GM21619 (cell line): ENCODE data around the gene CTXN3.

Source experiments
- ATAC-seq: cut with Tn5 transposase; IDR thresholded peaks from one replicate; pipeline ENCODE4 v1.9.1; 2021; ENCODE audit not compliant: unreplicated experiment

CTXN3 gene

GRCh38 chr5:127697894-127698600, 49.2 kb downstream of the CTXN3 start:
- ATAC-seq: no peak

GRCh38 chr5:127699416-127699815, 50.5 kb downstream of the CTXN3 start:
- ATAC-seq: no peak

- no peak for ATAC-seq
These were observed 51.4 kb downstream of the CTXN3 start for GRCh38 chr5:127700237-127700766.

- ATAC-seq: no peak
These were observed 53.6 kb downstream of the CTXN3 start for GRCh38 chr5:127702434-127702833.

- ATAC-seq: no peak
These were observed 54.2 kb downstream of the CTXN3 start, which contains the start of gene CCDC192 for GRCh38 chr5:127702926-127703561. Gene CCDC192, plus strand, starts transcription at chr5:127703391. Its CDS starts 55 bp downstream, at chr5:127703446.

GRCh38 chr5:127705120-127705892, 56.4 kb downstream of the CTXN3 start:
- ATAC-seq: no peak

GRCh38 chr5:127706691-127707090, 57.8 kb downstream of the CTXN3 start:
- no peak for ATAC-seq

- no peak for ATAC-seq
These were observed 58.3 kb downstream of the CTXN3 start for GRCh38 chr5:127707209-127707608.
